ENCODE measurements around the gene PYGO2.
A peak's percentile ranks its signal among the peaks of the same experiment; 100 is the strongest.

PYGO2 gene

GRCh38 chr1:154940651-154941194, 20.9 kb downstream of the PYGO2 start:
- no peak overlapping the region for H3K9ac ChIP-seq
- H3K4me1 ChIP-seq, result peaks cover 31% of the 10 kb centered on the region
- no peaks in the 10 kb centered on the region for H3K79me2 ChIP-seq
- no peak overlapping the region for H3K4me3 ChIP-seq (ENCODE audit: low read depth, low read length)
- H3K4me2 ChIP-seq (ENCODE audit: low read length), result no peak overlapping the region
- H3K27me3 ChIP-seq (ENCODE audit: control insufficient read depth, insufficient read depth, low read length), result no peaks in the 10 kb centered on the region
- no peaks in the 10 kb centered on the region for H3K36me3 ChIP-seq (ENCODE audit: control insufficient read depth, insufficient read depth, low read length)
- H3K9me3 ChIP-seq (ENCODE audit: control insufficient read depth, low read length), result no peaks in the 10 kb centered on the region
- no peak for TF ChIP-seq CTCF (IDR thresholded peaks at IDR 0.05)
- peak overlapping the region; percentile 37 for H3K27ac ChIP-seq
- H2AFZ ChIP-seq, result peak overlapping the region; percentile 69

- TF ChIP-seq CTCF (IDR thresholded peaks at IDR 0.05), result no peak
- Histone ChIP-seq H3K36me3 (ENCODE audit: control insufficient read depth, insufficient read depth, low read length) (no peaks in the 10 kb centered on the region), H3K4me2 (ENCODE audit: low read length) (no peak overlapping the region), H3K4me1 (peaks cover 32% of the 10 kb centered on the region), H3K79me2 (no peaks in the 10 kb centered on the region), H3K9me3 (ENCODE audit: control insufficient read depth, low read length) (no peaks in the 10 kb centered on the region), H2AFZ (no peak overlapping the region), H3K27ac (no peak overlapping the region), H3K9ac (no peak overlapping the region), H3K27me3 (ENCODE audit: control insufficient read depth, insufficient read depth, low read length) (no peaks in the 10 kb centered on the region), H3K4me3 (ENCODE audit: low read depth, low read length) (no peak overlapping the region)
Measured at GRCh38 chr1:154940213-154940560, 21.4 kb downstream of the PYGO2 start.

- no peaks in the 10 kb centered on the region for H3K9me3 ChIP-seq (ENCODE audit: control insufficient read depth, low read length)
- no peak overlapping the region for H3K4me3 ChIP-seq (ENCODE audit: low read depth, low read length)
- no peaks in the 10 kb centered on the region for H3K36me3 ChIP-seq (ENCODE audit: control insufficient read depth, insufficient read depth, low read length)
- H3K27me3 ChIP-seq (ENCODE audit: control insufficient read depth, insufficient read depth, low read length), result no peaks in the 10 kb centered on the region
- no peak overlapping the region for H3K9ac ChIP-seq
- H3K27ac ChIP-seq, result peak overlapping the region; percentile 4
- H3K79me2 ChIP-seq, result no peaks in the 10 kb centered on the region
- H2AFZ ChIP-seq, result no peak overlapping the region
- no peak for TF ChIP-seq CTCF (IDR thresholded peaks at IDR 0.05)
- no peak overlapping the region for H3K4me2 ChIP-seq (ENCODE audit: low read length)
- peaks cover 25% of the 10 kb centered on the region for H3K4me1 ChIP-seq
Measured at GRCh38 chr1:154938604-154939399, 22.8 kb downstream of the PYGO2 start.

- Histone ChIP-seq H3K4me2 (ENCODE audit: low read length) (peak overlapping the region; percentile 80), H2AFZ (peak overlapping the region; percentile 85), H3K4me3 (ENCODE audit: low read depth, low read length) (peak overlapping the region; percentile 88), H3K9ac (no peak overlapping the region), H3K36me3 (ENCODE audit: control insufficient read depth, insufficient read depth, low read length) (no peaks in the 10 kb centered on the region), H3K4me1 (peaks cover 24% of the 10 kb centered on the region), H3K27ac (peak overlapping the region; percentile 99), H3K27me3 (ENCODE audit: control insufficient read depth, insufficient read depth, low read length) (no peaks in the 10 kb centered on the region), H3K79me2 (no peaks in the 10 kb centered on the region), H3K9me3 (ENCODE audit: control insufficient read depth, low read length) (no peaks in the 10 kb centered on the region)
- no peak for TF ChIP-seq CTCF (IDR thresholded peaks at IDR 0.05)
Measured at GRCh38 chr1:154937988-154938386, 23.6 kb downstream of the PYGO2 start.

Measured in parathyroid adenoma (tissue), 2 donors.